T-helper 17 cell (primary cell): Measurements from ENCODE around the gene RRAGD. TPM values are rescaled to one million over a fixed set of nuclear protein-coding genes. Genes with fewer than 3 reads are reported as not detected.

Experiments
- ATAC-seq: fragments of 150-1000 bp; cut with Tn5 transposase; 2 replicates; pipeline ENCODE4 v1.10.0; 2021; ENCODE audit warnings: mild to moderate bottlenecking, moderate library complexity
- DNase-seq, 3 donors: peaks; one replicate each; pipeline versions ENCODE4 v3.0.0 to v3.0.0-alpha.2; 2020 to 2021
- H3K9me3 ChIP-seq: one replicate; pipeline ENCODE4 v1.7.0; 2013; ENCODE audit warnings: low read length, mild to moderate bottlenecking; ENCODE audit not compliant: control insufficient read depth, poor library complexity, severe bottlenecking
- H3K27ac Mint-ChIP-seq: one replicate; pipeline ENCODE4 v1.8.0; 2022; ENCODE audit warnings: mild to moderate bottlenecking, moderate library complexity, mixed read lengths
- H3K27me3 Mint-ChIP-seq: one replicate; pipeline ENCODE4 v1.8.0; 2022; ENCODE audit warnings: mixed read lengths
- H3K36me3 Mint-ChIP-seq: one replicate; pipeline ENCODE4 v1.8.0; 2022; ENCODE audit warnings: low read depth, mixed read lengths
- H3K4me1 Mint-ChIP-seq: one replicate; pipeline ENCODE4 v1.8.0; 2022; ENCODE audit warnings: mild to moderate bottlenecking, mixed read lengths
- H3K4me3 Mint-ChIP-seq: one replicate; pipeline ENCODE4 v1.8.0; 2022; ENCODE audit warnings: mild to moderate bottlenecking, moderate library complexity, mixed read lengths
- total RNA-seq, 4 donors: library from RNA in 2 of 4; stranded (reverse) in 2 of 4; gene quantifications; one replicate each; pipeline ENCODE4 v1.2.3 and lab custom pipeline; 2022 to 2026

RRAGD gene
- total RNA-seq, 2 donors from 2014 or later, result 7.8 to 8.9 TPM

- peak overlapping the region; percentile 84 for H3K4me3 Mint-ChIP-seq
- H3K27me3 Mint-ChIP-seq, result no peaks in the 10 kb centered on the region
- peak overlapping the region; percentile 70 for H3K27ac Mint-ChIP-seq
- H3K36me3 Mint-ChIP-seq, result no peaks in the 10 kb centered on the region
- ATAC-seq (peak; percentile 13), DNase-seq (peak in 2 of 3 donors; percentile 9 to 16)
- H3K4me1 Mint-ChIP-seq, result peaks cover 16% of the 10 kb centered on the region
- H3K9me3 ChIP-seq, result no peaks in the 10 kb centered on the region
These were observed 21.4 kb upstream of the RRAGD start for GRCh38 chr6:89433252-89434149.

GRCh38 chr6:89432875-89433251 lies 20.8 kb upstream of the RRAGD start, which contains the start of gene ANKRD6:
Gene ANKRD6, plus strand, starts transcription at chr6:89433152. Its CDS starts 133,825 bp downstream, at chr6:89566977.
- no peaks in the 10 kb centered on the region for H3K36me3 Mint-ChIP-seq

GRCh38 chr6:89430201-89430962 lies 18.3 kb upstream of the RRAGD start:
- H3K9me3 ChIP-seq, result no peaks in the 10 kb centered on the region
- Mint-ChIP-seq H3K36me3 (no peaks in the 10 kb centered on the region), H3K27ac (no peak overlapping the region), H3K27me3 (peaks cover 6% of the 10 kb centered on the region), H3K4me1 (peaks cover 8% of the 10 kb centered on the region), H3K4me3 (no peak overlapping the region)
- ATAC-seq (no peak), DNase-seq (no peak)

More at GRCh38 chr6:89432875-89433251, 20.8 kb upstream of the RRAGD start, which contains the start of gene ANKRD6:
- Mint-ChIP-seq H3K27ac (peak within 1 kb of the TSS; percentile 70), H3K4me3 (peak within 1 kb of the TSS; percentile 86), H3K27me3 (peaks cover 6% of the 10 kb centered on the region), H3K4me1 (peaks cover 16% of the 10 kb centered on the region)
- DNase-seq, result peak; percentile 79 to 89 (median 80)
- peak; percentile 96 for ATAC-seq
- H3K9me3 ChIP-seq, result no peaks in the 10 kb centered on the region

- H3K9me3 ChIP-seq, result no peaks in the 10 kb centered on the region
- Mint-ChIP-seq H3K4me1 (peaks cover 6% of the 10 kb centered on the region), H3K27ac (no peak overlapping the region), H3K4me3 (no peak overlapping the region), H3K36me3 (peaks cover 13% of the 10 kb centered on the region), H3K27me3 (peaks cover 29% of the 10 kb centered on the region)
- DNase-seq (no peak), ATAC-seq (no peak)
These were observed 4.7 kb upstream of the RRAGD start for GRCh38 chr6:89416796-89417195.

GRCh38 chr6:89415185-89415584 lies 3.1 kb upstream of the RRAGD start:
- no peaks in the 10 kb centered on the region for H3K9me3 ChIP-seq
- ATAC-seq, result no peak
- Mint-ChIP-seq H3K27me3 (peaks cover 28% of the 10 kb centered on the region), H3K27ac (no peak overlapping the region), H3K4me1 (peaks cover 10% of the 10 kb centered on the region), H3K36me3 (peaks cover 13% of the 10 kb centered on the region), H3K4me3 (no peak overlapping the region)
- no peak for DNase-seq

GRCh38 chr6:89414215-89414614 lies 2.1 kb upstream of the RRAGD start:
- H3K9me3 ChIP-seq, result no peaks in the 10 kb centered on the region
- peaks cover 28% of the 10 kb centered on the region for H3K27me3 Mint-ChIP-seq
- DNase-seq (no peak), ATAC-seq (no peak)
- peaks cover 10% of the 10 kb centered on the region for H3K36me3 Mint-ChIP-seq
- no peak overlapping the region for H3K4me3 Mint-ChIP-seq
- no peak overlapping the region for H3K27ac Mint-ChIP-seq
- peaks cover 11% of the 10 kb centered on the region for H3K4me1 Mint-ChIP-seq

GRCh38 chr6:89413006-89413400 lies 930 bp upstream of the RRAGD start:
- Mint-ChIP-seq H3K27me3 (peaks cover 28% of the 10 kb centered on the region), H3K36me3 (peaks cover 10% of the 10 kb centered on the region), H3K4me3 (peak overlapping the region; percentile 98), H3K27ac (peak overlapping the region; percentile 69), H3K4me1 (peaks cover 11% of the 10 kb centered on the region)
- DNase-seq (no peak), ATAC-seq (no peak)
- H3K9me3 ChIP-seq, result no peaks in the 10 kb centered on the region

- ATAC-seq (peak; percentile 53), DNase-seq (peak in 2 of 3 donors; percentile 10 to 14)
- peak overlapping the region; percentile 84 for H3K4me3 Mint-ChIP-seq
- H3K27ac Mint-ChIP-seq, result peak overlapping the region; percentile 61
- H3K36me3 Mint-ChIP-seq, result peaks cover 6% of the 10 kb centered on the region
- H3K27me3 Mint-ChIP-seq, result peaks cover 13% of the 10 kb centered on the region
- H3K4me1 Mint-ChIP-seq, result peaks cover 11% of the 10 kb centered on the region
- no peaks in the 10 kb centered on the region for H3K9me3 ChIP-seq
These were observed 665 bp downstream of the RRAGD start for GRCh38 chr6:89411145-89412070.

- H3K27ac Mint-ChIP-seq, result peak overlapping the region; percentile 61
- peaks cover 6% of the 10 kb centered on the region for H3K36me3 Mint-ChIP-seq
- H3K9me3 ChIP-seq, result no peaks in the 10 kb centered on the region
- peaks cover 18% of the 10 kb centered on the region for H3K27me3 Mint-ChIP-seq
- H3K4me3 Mint-ChIP-seq, result peak overlapping the region; percentile 84
- no peak for DNase-seq
- no peak for ATAC-seq
- peaks cover 16% of the 10 kb centered on the region for H3K4me1 Mint-ChIP-seq
These were observed 1.3 kb downstream of the RRAGD start for GRCh38 chr6:89410788-89411144.

GRCh38 chr6:89410231-89410761 lies 1.8 kb downstream of the RRAGD start:
- H3K36me3 Mint-ChIP-seq, result peaks cover 3% of the 10 kb centered on the region
- H3K4me1 Mint-ChIP-seq, result peaks cover 14% of the 10 kb centered on the region
- H3K27ac Mint-ChIP-seq, result peak overlapping the region; percentile 61
- peak overlapping the region; percentile 84 for H3K4me3 Mint-ChIP-seq
- H3K9me3 ChIP-seq, result no peaks in the 10 kb centered on the region
- peaks cover 15% of the 10 kb centered on the region for H3K27me3 Mint-ChIP-seq
- ATAC-seq, result no peak
- DNase-seq, result no peak

- Mint-ChIP-seq H3K36me3 (peaks cover 2% of the 10 kb centered on the region), H3K4me1 (peaks cover 13% of the 10 kb centered on the region), H3K27me3 (peaks cover 11% of the 10 kb centered on the region), H3K27ac (no peak overlapping the region), H3K4me3 (no peak overlapping the region)
- no peaks in the 10 kb centered on the region for H3K9me3 ChIP-seq
- no peak for ATAC-seq
- no peak for DNase-seq
These were observed 2.5 kb downstream of the RRAGD start for GRCh38 chr6:89409461-89410035.

GRCh38 chr6:89406141-89406540 lies 5.9 kb downstream of the RRAGD start:
- H3K4me1 Mint-ChIP-seq, result peaks cover 13% of the 10 kb centered on the region
- ATAC-seq (no peak), DNase-seq (no peak)
- no peaks in the 10 kb centered on the region for H3K9me3 ChIP-seq
- no peak overlapping the region for H3K27ac Mint-ChIP-seq
- peaks cover 7% of the 10 kb centered on the region for H3K27me3 Mint-ChIP-seq
- no peaks in the 10 kb centered on the region for H3K36me3 Mint-ChIP-seq
- H3K4me3 Mint-ChIP-seq, result no peak overlapping the region
